B cell (primary cell): Measurements from ENCODE around the gene XNDC1N. TPM values are rescaled to one million over a fixed set of nuclear protein-coding genes. Genes with fewer than 3 reads are reported as not detected.
"Not testable (repeated sequence)": the region's sequence is repeated elsewhere in the genome, so short reads cannot be mapped to it uniquely, and the experiment has no call there.

Source experiments
- ATAC-seq: fragments of 200-7000 bp; cut with Tn5 transposase; one replicate; pipeline ENCODE4 v1.10.0; 2021; ENCODE audit warnings: low read depth, mild to moderate bottlenecking, moderate number of reproducible peaks, moderate library complexity
- CTCF ChIA-PET: fragments of 350-600 bp; sonication (Branson Sonifier 250); formaldehyde crosslinking; loops from one replicate; lab custom pipeline; 2021; ENCODE audit warnings: antibody characterized with exemption, inconsistent platforms; lab: Charles Lee
- POLR2A ChIA-PET: fragments of 350-600 bp; sonication (Branson Sonifier 250); formaldehyde crosslinking; loops from one replicate; lab custom pipeline; 2021; ENCODE audit warnings: antibody characterized with exemption; lab: Charles Lee
- DNase-seq: peaks from one replicate; pipeline ENCODE4 v3.0.0; 2013
- H2AFZ ChIP-seq: 2 replicates; pipeline ENCODE4 v1.6.1; 2012; ENCODE audit warnings: mild to moderate bottlenecking, low read depth, low read length; ENCODE audit not compliant: insufficient read depth, poor library complexity, severe bottlenecking
- H3K27ac ChIP-seq, 2 donors: 1 replicate in 1 of 2; 2 replicates in 1 of 2; pipeline ENCODE4 v1.5.1; 2012 to 2013; ENCODE audit warnings: low read length in 2 of 2, mild to moderate bottlenecking in 2 of 2, moderate library complexity in 1 of 2
- H3K27me3 ChIP-seq, 4 experiments: fragments of 200-600 bp in 1 of 4; sonication (generic) in 1 of 4; replicated peaks in 1 of 4; 1 replicate in 2 of 4; 2 replicates in 2 of 4; pipeline versions ENCODE4 v1.6.1 to v1.7.0; 2013 to 2016; ENCODE audit warnings: low read length in 3 of 4, mild to moderate bottlenecking in 2 of 4, mixed read lengths in 1 of 4, moderate library complexity in 1 of 4; ENCODE audit not compliant: insufficient read depth in 4 of 4, control insufficient read depth in 3 of 4; ENCODE audit errors: control extremely low read depth in 1 of 4
- H3K36me3 ChIP-seq, 2 experiments: replicated peaks in 1 of 2; 1 replicate in 1 of 2; 2 replicates in 1 of 2; pipeline versions ENCODE4 v1.6.1 to v1.7.1; 2013; ENCODE audit warnings: low read length in 1 of 2; ENCODE audit not compliant: insufficient read depth in 2 of 2, control insufficient read depth in 1 of 2; ENCODE audit errors: control extremely low read depth in 1 of 2, extremely low read depth in 1 of 2
- H3K4me1 ChIP-seq, 2 donors: fragments of 200-600 bp in 1 of 2; sonication (generic) in 1 of 2; 1 replicate in 1 of 2; 2 replicates in 1 of 2; pipeline versions ENCODE4 v1.5.1 to v1.6.1; 2013 to 2017; ENCODE audit warnings: low read length in 2 of 2; ENCODE audit not compliant: control insufficient read depth in 2 of 2, insufficient read depth in 2 of 2
- H3K4me2 ChIP-seq: replicated peaks from 2 replicates; pipeline ENCODE3; 2012; ENCODE audit warnings: mild to moderate bottlenecking, low read depth, low read length; ENCODE audit not compliant: poor library complexity, severe bottlenecking
- H3K4me3 ChIP-seq, 5 experiments: fragments of 200-600 bp in 1 of 5; sonication (generic) in 1 of 5; 1 replicate in 3 of 5; 2 replicates in 2 of 5; pipeline versions ENCODE4 v1.5.1 to v1.7.0; 2011 to 2016; ENCODE audit warnings: low read length in 4 of 5, mild to moderate bottlenecking in 4 of 5, low read depth in 2 of 5, control low read depth in 1 of 5, moderate library complexity in 1 of 5; ENCODE audit not compliant: insufficient read depth in 1 of 5; ENCODE audit errors: control extremely low read depth in 1 of 5, extremely low read depth in 1 of 5
- H3K79me2 ChIP-seq: fragments of 200-600 bp; sonication (generic); one replicate; pipeline ENCODE4 v1.6.0; 2016; ENCODE audit warnings: low read length; ENCODE audit not compliant: control insufficient read depth, insufficient read depth
- H3K9ac ChIP-seq: fragments of 200-600 bp; sonication (generic); 2 replicates; pipeline ENCODE4 v1.6.1; 2017; ENCODE audit warnings: mild to moderate bottlenecking, low read length, moderate library complexity
- H3K9me3 ChIP-seq, 3 donors: one replicate each; pipeline versions ENCODE4 v1.6.1 to v1.7.1; 2013; ENCODE audit warnings: low read length in 2 of 3; ENCODE audit not compliant: control insufficient read depth in 2 of 3, insufficient read depth in 1 of 3; ENCODE audit errors: control extremely low read depth in 1 of 3
- H4K20me1 ChIP-seq: 2 replicates; pipeline ENCODE4 v1.6.0; 2012; ENCODE audit warnings: mild to moderate bottlenecking, low read length; ENCODE audit not compliant: insufficient read depth, control insufficient read depth, poor library complexity, severe bottlenecking
- H3K27ac Mint-ChIP-seq: one replicate; pipeline ENCODE4 v1.8.0; 2021; ENCODE audit warnings: mixed read lengths
- H3K27me3 Mint-ChIP-seq: one replicate; pipeline ENCODE4 v1.8.0; 2021; ENCODE audit warnings: mixed read lengths
- H3K4me1 Mint-ChIP-seq: one replicate; pipeline ENCODE4 v1.8.0; 2021; ENCODE audit warnings: mixed read lengths
- H3K4me3 Mint-ChIP-seq: one replicate; pipeline ENCODE4 v1.8.0; 2021; ENCODE audit warnings: mixed read lengths
- H3K9me3 Mint-ChIP-seq: one replicate; pipeline ENCODE4 v1.8.0; 2022; ENCODE audit warnings: mixed read lengths; ENCODE audit not compliant: insufficient read depth
- WGBS: methylation state at CpG from one replicate; pipeline ENCODE4 v1.1.5; 2013; ENCODE audit warnings: missing lambda C conversion rate; ENCODE audit not compliant: insufficient coverage; 5-methylcytosine and 5-hydroxymethylcytosine counted together
- intact Hi-C: fragments of 100-400 bp; cut with micrococcal nuclease; formaldehyde crosslinking; loops from one replicate; pipeline ENCODE4 v1.10.0; 2022
- polyA plus RNA-seq: library from polyadenylated mRNA; depleted of rRNA; stranded (reverse); fragments of >200 nt; gene quantifications from 2 replicates; pipeline ENCODE4 v1.2.3, GENCODE V29; 2012
- total RNA-seq, 2 donors: library from RNA; stranded (reverse); fragments of 120-200 nt in 1 of 2; gene quantifications; 1 replicate in 1 of 2; 2 replicates in 1 of 2; pipeline versions ENCODE4 v1.2.3 to v1.2.4, GENCODE V29; 2013 to 2022

Gene XNDC1N
- total and polyA plus RNA-seq, 2 donors (not counting 1 experiment from before 2014, with no cell fraction given), result 5.8 to 34.2 TPM

DNA sequence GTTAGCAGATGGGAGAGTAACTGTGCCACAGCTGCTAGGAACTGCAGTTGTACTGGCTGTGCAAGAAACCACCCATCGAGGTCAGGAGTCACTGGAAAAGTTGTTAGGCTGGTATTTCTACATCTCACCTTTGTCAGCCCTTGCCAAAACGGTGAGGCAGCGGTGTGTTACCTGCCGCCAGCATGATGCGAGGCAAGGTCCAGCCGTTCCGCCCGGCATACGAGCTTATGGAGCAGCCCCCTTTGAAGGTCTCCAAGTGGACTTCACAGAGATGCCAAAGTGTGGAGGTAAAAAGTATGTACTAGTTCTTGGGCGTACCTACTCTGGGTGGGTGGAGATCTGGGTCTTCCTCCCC lies 16.4 kb downstream of the XNDC1N start:
- H3K4me3 Mint-ChIP-seq, ATAC-seq, H3K27me3 Mint-ChIP-seq, H3K4me2 ChIP-seq, H3K9me3 Mint-ChIP-seq, intact Hi-C loops, H3K4me1 Mint-ChIP-seq, H4K20me1 ChIP-seq, H3K9me3 ChIP-seq, H3K27me3 ChIP-seq, DNase-seq, H3K4me1 ChIP-seq, H3K9ac ChIP-seq, H3K27ac Mint-ChIP-seq, H3K79me2 ChIP-seq, H2AFZ ChIP-seq, H3K27ac ChIP-seq, H3K4me3 ChIP-seq: not testable (repeated sequence)
- peaks cover 6 to 36% of the 10 kb centered on the region in 2 experiments for H3K36me3 ChIP-seq
- WGBS, result 100% methylated on average over 4 of the region's 10 CpGs
- ChIA-PET CTCF (interaction anchor here (0.9 kb wide), 1 partner anchor 104 kb away, joined by 3 read pairs; no protein-coding TSS in a partner anchor), POLR2A (interaction anchor here (1.2 kb wide), 1 partner anchor 16 kb away, joined by 4 read pairs; the partner anchor contains the start of gene XNDC1N)

DNA sequence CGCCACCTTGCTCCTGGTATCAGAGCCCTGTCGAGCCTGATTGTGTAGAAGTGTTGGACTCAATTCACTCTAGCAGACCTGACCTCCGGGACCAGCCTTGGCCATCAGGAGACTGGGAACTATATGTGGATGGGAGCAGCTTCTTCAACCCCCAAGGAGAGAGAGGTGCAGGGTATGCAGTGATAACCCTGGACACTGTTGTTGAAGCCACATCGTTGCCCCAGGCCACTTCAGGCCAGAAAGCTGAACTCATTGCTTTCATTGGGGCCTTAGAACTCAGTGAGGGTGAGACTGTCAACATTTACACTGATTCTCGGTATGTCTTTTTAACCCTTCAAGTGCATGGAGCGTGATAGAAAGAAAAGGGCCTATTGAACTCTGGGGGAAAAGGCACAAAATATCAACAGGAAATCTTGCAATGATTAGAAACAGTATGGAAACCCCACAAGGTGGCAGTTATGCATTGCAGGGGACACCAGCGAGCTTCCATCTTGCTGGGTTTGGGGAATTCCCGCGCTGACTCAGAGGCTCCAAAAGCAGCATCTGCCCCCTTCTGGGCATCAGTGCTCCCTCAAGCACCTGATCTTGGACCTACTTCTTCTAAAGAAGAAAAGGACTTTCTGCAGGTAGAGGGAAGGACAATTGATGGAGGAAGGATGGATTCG lies 16.9 kb downstream of the XNDC1N start:
- DNase-seq, H4K20me1 ChIP-seq, H3K27ac ChIP-seq, H3K27me3 ChIP-seq, H3K9me3 ChIP-seq, H3K9me3 Mint-ChIP-seq, H3K79me2 ChIP-seq, H3K27ac Mint-ChIP-seq, H3K27me3 Mint-ChIP-seq, H3K4me1 Mint-ChIP-seq, intact Hi-C loops, H3K4me1 ChIP-seq, H3K4me2 ChIP-seq, H3K9ac ChIP-seq, H3K4me3 ChIP-seq, H2AFZ ChIP-seq, H3K4me3 Mint-ChIP-seq, ATAC-seq: not testable (repeated sequence)
- ChIA-PET CTCF (interaction anchor here (0.6 to 0.9 kb wide), 2 partner anchors 104 to 233 kb away, joined by 3 read pairs; no protein-coding TSS in a partner anchor), POLR2A (interaction anchor here (1.2 kb wide), 1 partner anchor 17 kb away, joined by 4 read pairs; the partner anchor contains the start of gene XNDC1N)
- H3K36me3 ChIP-seq, result peaks cover 6 to 32% of the 10 kb centered on the region in 2 experiments
- WGBS, result 96% methylated on average over 4 of the region's 10 CpGs

DNA sequence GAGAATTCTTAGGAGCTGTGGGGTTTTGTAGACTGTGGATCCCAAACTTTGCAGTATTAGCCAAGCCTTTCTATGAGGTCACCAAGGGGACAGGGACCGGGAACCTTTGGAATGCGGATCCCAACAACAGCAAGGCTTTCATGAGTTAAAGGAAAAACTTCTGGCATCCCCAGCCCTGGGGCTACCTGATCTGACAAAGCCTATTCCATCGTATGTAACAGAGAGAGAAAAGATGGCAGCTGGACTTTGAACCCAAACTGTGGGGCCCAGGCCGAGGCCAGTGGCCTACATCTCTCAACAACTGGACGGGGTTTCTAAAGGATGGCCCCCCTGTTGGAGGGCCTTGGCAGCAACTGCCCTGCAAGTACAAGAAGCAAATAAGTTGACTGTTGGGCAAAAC lies 17.6 kb downstream of the XNDC1N start:
- peaks cover 6 to 26% of the 10 kb centered on the region in 2 experiments for H3K36me3 ChIP-seq
- H3K9me3 Mint-ChIP-seq, H2AFZ ChIP-seq, H3K27ac Mint-ChIP-seq, H3K9me3 ChIP-seq, H3K27me3 ChIP-seq, H3K4me1 Mint-ChIP-seq, H3K4me3 ChIP-seq, H3K9ac ChIP-seq, H3K4me1 ChIP-seq, H3K27ac ChIP-seq, H3K4me2 ChIP-seq, H3K27me3 Mint-ChIP-seq, DNase-seq, H3K4me3 Mint-ChIP-seq, H4K20me1 ChIP-seq, CTCF ChIA-PET, H3K79me2 ChIP-seq, ATAC-seq, intact Hi-C loops: not testable (repeated sequence)
- WGBS, result 100% methylated on average over 5 of the region's 5 CpGs
- POLR2A ChIA-PET, result interaction anchor here (1.2 kb wide), 1 partner anchor 17 kb away, joined by 4 read pairs; the partner anchor contains the start of gene XNDC1N
